Ishikawa (cell line): ENCODE data around the gene HTT-AS.

Experiments used
- CEBPB ChIP-seq: IDR thresholded peaks from 2 replicates; pipeline ENCODE4 v1.6.1; 2012
- CREB1 ChIP-seq: IDR thresholded peaks from 2 replicates; pipeline ENCODE4 v1.6.1; 2012; ENCODE audit warnings: low read depth
- EGR1 ChIP-seq: IDR thresholded peaks from 2 replicates; pipeline ENCODE4 v1.6.1; 2012
- EP300 ChIP-seq: IDR thresholded peaks from 2 replicates; pipeline ENCODE4 v1.6.1; 2012; ENCODE audit warnings: borderline replicate concordance
- FOXM1 ChIP-seq: IDR thresholded peaks from 2 replicates; pipeline ENCODE4 v1.6.1; 2012; ENCODE audit warnings: low read depth, borderline replicate concordance
- MAX ChIP-seq: IDR thresholded peaks from 2 replicates; pipeline ENCODE4 v1.6.1; 2012
- NFIC ChIP-seq: IDR thresholded peaks from 2 replicates; pipeline ENCODE4 v1.6.1; 2012
- RAD21 ChIP-seq: IDR thresholded peaks from 2 replicates; pipeline ENCODE4 v1.6.1; 2012; ENCODE audit warnings: low read depth
- TAF1 ChIP-seq: IDR thresholded peaks from 2 replicates; pipeline ENCODE4 v1.6.1; 2012; ENCODE audit warnings: low read depth, mild to moderate bottlenecking
- TCF12 ChIP-seq: IDR thresholded peaks from 2 replicates; pipeline ENCODE4 v1.6.1; 2012; ENCODE audit warnings: low read depth
- TEAD4 ChIP-seq: IDR thresholded peaks from 2 replicates; pipeline ENCODE4 v1.6.1; 2012
- USF1 ChIP-seq: IDR thresholded peaks from 2 replicates; pipeline ENCODE4 v1.6.1; 2012
- YY1 ChIP-seq: IDR thresholded peaks from 2 replicates; pipeline ENCODE4 v1.6.1; 2012; ENCODE audit warnings: low read depth
- ZBTB7A ChIP-seq: IDR thresholded peaks from 2 replicates; pipeline ENCODE4 v1.6.1; 2012; ENCODE audit warnings: low read depth
- TF ChIP-seq, protein P1 (sequence below): IDR thresholded peaks from 2 replicates; pipeline ENCODE4 v1.6.1; 2012; ENCODE audit warnings: low read depth, mild to moderate bottlenecking

HTT-AS gene

DNA sequence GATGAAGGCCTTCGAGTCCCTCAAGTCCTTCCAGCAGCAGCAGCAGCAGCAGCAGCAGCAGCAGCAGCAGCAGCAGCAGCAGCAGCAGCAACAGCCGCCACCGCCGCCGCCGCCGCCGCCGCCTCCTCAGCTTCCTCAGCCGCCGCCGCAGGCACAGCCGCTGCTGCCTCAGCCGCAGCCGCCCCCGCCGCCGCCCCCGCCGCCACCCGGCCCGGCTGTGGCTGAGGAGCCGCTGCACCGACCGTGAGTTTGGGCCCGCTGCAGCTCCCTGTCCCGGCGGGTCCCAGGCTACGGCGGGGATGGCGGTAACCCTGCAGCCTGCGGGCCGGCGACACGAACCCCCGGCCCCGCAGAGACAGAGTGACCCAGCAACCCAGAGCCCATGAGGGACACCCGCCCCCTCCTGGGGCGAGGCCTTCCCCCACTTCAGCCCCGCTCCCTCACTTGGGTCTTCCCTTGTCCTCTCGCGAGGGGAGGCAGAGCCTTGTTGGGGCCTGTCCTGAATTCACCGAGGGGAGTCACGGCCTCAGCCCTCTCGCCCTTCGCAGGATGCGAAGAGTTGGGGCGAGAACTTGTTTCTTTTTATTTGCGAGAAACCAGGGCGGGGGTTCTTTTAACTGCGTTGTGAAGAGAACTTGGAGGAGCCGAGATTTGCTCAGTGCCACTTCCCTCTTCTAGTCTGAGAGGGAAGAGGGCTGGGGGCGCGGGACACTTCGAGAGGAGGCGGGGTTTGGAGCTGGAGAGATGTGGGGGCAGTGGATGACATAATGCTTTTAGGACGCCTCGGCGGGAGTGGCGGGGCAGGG, 711 bp upstream of the HTT-AS start:
- no peak for TF ChIP-seq MAX
- TF ChIP-seq TCF12 = no peak
- no peak for TF ChIP-seq CEBPB
- no peak for TF ChIP-seq TEAD4
- TF ChIP-seq CREB1 = no peak
- TF ChIP-seq EP300 = no peak
- peak; percentile 51 for TF ChIP-seq TAF1
- TF ChIP-seq RAD21 = no peak
- no peak for TF ChIP-seq NFIC
- 0 out of 2 replicates have a peak, but pooled peaks have one; percentile 17 for TF ChIP-seq EGR1
- TF ChIP-seq ZBTB7A = no peak; the same call in 1 of the 2 replicates
- TF ChIP-seq, protein P1, sequence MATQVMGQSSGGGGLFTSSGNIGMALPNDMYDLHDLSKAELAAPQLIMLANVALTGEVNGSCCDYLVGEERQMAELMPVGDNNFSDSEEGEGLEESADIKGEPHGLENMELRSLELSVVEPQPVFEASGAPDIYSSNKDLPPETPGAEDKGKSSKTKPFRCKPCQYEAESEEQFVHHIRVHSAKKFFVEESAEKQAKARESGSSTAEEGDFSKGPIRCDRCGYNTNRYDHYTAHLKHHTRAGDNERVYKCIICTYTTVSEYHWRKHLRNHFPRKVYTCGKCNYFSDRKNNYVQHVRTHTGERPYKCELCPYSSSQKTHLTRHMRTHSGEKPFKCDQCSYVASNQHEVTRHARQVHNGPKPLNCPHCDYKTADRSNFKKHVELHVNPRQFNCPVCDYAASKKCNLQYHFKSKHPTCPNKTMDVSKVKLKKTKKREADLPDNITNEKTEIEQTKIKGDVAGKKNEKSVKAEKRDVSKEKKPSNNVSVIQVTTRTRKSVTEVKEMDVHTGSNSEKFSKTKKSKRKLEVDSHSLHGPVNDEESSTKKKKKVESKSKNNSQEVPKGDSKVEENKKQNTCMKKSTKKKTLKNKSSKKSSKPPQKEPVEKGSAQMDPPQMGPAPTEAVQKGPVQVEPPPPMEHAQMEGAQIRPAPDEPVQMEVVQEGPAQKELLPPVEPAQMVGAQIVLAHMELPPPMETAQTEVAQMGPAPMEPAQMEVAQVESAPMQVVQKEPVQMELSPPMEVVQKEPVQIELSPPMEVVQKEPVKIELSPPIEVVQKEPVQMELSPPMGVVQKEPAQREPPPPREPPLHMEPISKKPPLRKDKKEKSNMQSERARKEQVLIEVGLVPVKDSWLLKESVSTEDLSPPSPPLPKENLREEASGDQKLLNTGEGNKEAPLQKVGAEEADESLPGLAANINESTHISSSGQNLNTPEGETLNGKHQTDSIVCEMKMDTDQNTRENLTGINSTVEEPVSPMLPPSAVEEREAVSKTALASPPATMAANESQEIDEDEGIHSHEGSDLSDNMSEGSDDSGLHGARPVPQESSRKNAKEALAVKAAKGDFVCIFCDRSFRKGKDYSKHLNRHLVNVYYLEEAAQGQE = no peak
- TF ChIP-seq USF1 = no peak
- TF ChIP-seq YY1 = no peak
- no peak for TF ChIP-seq FOXM1

DNA sequence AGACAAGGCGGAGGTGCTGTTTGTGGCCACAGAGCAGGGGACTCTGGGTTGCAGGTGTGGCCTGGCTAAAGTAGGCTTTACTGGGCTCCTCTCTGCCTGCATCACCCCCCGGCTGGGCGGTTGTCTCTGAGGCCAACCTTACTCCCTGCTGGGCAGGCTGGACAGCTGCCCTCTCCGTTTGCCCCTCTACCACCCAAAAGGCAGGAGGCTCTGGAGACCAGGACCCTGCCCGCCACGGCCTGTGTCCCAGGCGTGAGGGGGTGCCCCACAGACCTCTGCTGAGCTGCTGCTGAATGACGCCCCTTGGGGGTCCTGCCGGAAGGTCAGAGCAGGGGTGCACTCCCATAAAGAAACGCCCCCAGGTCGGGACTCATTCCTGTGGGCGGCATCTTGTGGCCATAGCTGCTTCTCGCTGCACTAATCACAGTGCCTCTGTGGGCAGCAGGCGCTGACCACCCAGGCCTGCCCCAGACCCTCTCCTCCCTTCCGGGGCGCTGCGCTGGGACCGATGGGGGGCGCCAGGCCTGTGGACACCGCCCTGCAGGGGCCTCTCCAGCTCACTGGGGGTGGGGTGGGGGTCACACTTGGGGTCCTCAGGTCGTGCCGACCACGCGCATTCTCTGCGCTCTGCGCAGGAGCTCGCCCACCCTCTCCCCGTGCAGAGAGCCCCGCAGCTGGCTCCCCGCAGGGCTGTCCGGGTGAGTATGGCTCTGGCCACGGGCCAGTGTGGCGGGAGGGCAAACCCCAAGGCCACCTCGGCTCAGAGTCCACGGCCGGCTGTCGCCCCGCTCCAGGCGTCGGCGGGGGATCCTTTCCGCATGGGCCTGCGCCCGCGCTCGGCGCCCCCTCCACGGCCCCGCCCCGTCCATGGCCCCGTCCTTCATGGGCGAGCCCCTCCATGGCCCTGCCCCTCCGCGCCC, 920 bp downstream of the HTT-AS start:
- no peak for TF ChIP-seq TEAD4
- TF ChIP-seq TAF1 = 0 out of 2 replicates have a peak, but pooled peaks have one; percentile 32
- TF ChIP-seq YY1 = no peak
- TF ChIP-seq CEBPB = no peak
- no peak for TF ChIP-seq USF1
- TF ChIP-seq ZBTB7A = peak; percentile 78; the same call in 1 of the 2 replicates
- TF ChIP-seq TCF12 = no peak
- TF ChIP-seq RAD21 = no peak
- TF ChIP-seq, protein P1 = 0 out of 2 replicates have a peak, but pooled peaks have one; percentile 17
- TF ChIP-seq FOXM1 = no peak
- TF ChIP-seq MAX = peak; percentile 87

DNA sequence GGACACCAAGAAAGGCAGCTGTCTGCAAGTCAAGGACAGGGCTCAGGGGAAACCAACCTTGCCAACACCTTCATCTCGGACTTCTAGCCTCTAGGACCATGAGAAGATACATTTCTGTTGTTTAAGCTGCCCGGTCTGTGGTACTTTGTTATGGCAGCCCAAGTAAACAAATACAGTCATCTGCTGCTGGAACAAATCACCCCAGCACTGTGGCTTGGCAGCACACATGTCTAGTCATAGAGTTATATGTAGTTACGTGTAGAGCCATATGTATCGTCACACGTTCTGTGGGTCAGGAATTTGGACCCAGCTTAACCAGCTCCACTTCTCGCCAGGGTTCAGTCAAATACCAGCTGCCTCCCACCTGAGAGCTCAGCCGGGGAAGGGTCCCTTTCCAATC, 2.5 kb downstream of the HTT-AS start:
- TF ChIP-seq RAD21 (no peak), TEAD4 (no peak)

GRCh38 chr4:3070709-3071500, 3.4 kb downstream of the HTT-AS start:
- TF ChIP-seq RAD21 (no peak), NFIC (no peak), EP300 (no peak), ZBTB7A (no peak), MAX (no peak)
- TF ChIP-seq, protein P1 = no peak
